NCI-H146 treated with DMSO at 0.1 percent for 48 hours (cell line): ENCODE results near the gene AMFR.

Source experiments
- DNase-seq: peaks from one replicate; lab custom pipeline; 2025; ENCODE audit not compliant: unreplicated experiment; lab: John Stamatoyannopoulos, UW

The AMFR gene

DNA sequence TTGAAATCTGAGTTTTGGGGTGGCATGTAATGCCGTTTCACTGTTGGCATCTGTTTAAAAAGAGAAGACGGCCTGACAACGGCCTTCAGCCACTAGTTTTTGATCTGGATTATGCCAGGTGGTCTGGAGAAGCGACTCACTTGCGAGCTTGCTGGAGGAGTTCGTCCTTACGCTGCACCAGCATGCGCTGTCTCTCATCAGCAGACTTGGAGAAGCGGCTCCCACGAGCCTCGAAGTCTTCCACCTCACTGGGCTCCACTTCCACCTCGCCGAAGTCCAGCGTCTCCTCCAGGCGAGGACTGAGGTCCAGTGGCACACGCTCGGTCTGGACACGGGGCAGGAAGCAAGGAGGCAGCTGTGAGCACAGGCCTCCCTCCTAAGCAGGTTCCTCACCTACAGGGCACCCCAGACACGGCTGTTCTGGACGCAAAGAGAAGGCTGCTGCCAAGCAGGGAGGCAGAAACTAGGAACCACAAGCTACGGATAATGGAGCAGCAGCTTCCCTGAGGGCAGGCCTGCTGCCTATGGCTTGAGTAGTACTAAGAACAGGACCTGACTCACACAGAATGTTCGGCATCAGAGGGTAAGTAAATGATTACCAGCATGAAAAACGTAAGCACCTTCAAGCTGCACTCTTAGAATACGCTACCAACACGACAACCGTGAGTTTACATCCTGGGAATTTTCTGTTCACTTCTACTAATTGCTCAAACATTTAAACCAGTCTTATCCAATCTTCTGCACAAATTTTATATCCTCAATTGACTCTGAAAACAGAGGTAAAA is 61.4 kb downstream of the AMFR start:
- no peak for DNase-seq

DNA sequence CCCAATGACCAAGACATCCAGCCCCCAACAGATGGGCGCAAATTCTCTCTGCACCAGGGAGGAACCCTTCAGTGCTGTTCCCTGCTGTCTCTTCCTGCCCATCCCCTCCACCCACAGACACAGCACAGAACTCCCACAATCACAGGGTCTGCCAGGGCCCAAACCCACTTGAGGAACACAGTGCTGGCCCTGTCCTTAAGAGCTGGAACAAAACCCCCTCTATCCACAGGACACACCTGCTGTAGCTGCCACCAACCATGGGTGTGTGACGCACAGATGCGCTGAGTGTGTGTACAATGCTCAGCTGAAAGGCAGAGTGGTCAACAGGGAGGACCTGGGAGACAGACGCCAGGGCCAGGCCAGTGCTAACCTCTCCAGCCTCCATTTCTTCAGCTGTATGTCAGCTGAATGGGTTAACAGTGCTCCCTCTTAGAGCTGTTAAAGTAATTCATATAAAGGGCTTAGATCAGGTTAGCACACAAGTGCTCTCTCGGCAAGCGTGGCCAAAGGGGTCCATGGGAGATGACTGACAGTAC is 62.1 kb downstream of the AMFR start:
- DNase-seq, result no peak

DNA sequence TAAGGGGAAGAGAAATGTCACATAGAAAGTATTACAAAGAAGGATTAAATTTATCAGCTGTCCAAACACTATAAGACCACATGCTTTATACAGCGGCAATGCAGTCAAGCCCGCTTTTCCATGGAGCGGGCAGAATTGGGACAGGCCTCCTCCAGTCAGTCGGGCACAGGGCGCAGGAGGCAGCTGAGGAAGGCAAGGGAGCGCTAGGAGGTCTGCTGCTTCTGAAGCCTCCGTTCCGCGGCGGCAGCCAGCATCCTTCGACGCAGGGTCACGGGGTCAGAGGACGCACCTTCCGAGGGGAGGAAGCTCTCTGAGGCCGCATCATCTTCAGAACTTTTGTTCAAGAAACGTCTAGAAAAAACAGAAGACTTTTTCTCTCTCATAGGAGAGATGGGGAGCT is 62.6 kb downstream of the AMFR start:
- no peak for DNase-seq

DNA sequence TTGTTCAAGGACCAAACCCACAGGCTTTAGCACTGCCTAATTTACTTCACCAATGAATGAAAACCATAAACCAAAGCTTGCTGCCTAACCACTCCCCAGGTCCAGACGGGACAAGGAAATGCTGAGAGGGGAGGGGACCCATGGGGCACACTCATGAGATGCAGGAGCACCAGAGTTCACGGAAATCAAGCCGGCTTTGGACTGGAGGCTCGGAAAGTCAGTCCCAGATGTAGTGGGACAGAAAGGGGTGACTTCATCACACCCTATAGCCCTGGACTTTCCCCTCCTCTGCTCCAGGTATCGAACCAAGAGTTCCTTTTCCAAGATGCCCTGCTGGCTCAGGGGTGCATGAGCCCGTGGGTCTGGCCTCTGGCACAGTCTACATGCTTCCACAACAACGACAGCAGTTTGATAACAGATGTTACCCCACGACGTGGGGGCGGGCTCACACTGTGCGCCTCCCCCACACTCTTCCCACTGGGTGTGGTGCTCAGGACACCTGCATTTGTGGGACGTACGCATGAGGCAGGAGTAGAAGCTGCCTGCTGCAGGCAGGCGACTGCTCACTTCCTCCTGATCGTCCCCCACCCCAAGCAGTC is 63.2 kb downstream of the AMFR start:
- no peak for DNase-seq

DNA sequence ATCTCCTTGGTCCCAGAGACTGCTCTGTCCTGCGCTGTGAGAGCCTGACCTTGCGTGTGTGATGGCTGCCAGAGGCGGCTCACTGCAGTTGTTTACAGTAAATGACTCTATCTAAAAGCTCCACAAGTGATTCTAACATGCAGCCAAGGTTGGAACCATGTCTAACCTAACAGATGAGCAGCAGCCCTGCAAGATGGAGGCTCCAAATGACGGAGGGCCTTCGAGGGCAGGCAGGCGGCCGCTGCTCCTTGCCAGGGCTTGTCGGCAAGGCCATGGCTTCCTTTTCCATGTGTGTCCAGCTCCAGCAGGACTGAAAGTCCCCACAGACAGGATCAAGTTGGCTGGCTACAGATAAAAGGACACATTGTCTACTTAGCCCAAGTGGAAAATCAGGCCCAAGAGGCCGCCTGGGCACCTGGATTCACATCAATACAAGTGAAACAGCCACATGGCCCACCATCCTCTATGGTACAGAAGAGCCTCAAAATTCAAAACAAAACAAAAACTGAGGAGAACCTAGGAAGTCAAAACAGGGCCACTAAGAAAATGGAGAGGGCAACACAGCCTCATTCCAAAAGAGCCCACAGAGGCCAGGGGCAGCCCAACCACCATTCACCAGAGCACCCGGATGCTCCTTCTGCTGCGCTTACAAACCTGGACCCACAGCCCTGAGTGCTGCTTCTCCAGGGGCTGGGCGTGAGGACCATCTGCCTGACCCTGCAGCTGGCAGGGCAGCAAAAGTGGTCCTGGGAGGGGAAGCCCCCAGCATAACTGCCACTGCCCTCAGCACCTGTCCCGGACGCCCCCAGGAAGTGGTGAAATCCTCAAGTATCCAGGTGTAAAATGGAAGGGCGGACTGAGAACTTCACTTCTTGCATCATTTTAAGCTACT is 65.0 kb downstream of the AMFR start:
- DNase-seq, result no peak

DNA sequence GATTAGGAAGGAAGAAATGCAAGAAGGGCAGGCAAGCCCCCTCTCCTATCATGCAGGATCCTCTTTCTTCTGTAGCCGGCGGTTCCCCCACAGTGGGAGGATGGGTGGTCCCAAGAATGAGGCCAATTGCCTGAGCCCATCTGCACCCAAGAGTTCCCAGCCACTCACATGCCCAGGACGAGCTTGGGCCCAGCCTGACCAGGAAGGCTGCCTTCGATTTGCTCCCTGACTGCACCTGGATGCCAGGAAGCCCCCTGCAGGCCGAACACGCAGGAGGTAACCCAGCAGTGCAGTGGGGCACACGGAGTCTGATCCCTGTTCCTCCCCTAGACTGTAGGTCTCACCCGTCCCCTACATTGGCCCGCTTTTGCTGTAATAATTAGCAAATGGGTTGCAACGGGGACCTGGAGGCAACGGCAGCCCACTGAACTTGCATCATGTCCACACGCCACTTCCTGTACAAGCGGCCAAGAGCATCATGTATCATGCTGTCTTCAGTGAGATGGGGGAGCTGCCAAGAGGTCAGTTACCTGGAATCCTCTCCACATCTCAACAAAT is 67.5 kb downstream of the AMFR start:
- DNase-seq, result no peak

DNA sequence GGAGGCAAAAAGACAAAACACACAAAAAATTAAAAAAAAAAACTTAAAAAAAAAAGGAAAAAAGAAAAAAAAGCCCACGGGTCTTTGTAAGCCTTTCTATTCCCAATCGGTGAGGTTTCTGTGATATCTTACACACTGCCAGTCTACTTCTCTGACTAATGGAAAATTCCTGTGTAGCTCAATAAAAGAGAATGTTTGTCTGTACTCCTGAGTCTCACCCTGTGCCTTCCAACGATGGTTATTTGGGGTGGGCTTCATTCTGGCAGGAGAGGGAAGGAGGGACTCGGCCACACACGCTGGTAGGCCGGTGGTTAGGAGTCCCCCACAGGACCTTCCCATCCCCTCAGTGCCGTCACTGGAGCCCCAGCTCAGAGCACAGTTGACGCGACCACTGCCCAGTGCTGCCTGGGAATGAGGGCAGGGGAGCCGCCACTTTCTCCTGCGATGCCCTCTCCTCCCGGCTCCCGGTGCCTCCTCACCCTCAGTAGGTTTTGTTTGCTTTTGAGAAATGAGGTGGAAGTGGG is 68.0 kb downstream of the AMFR start:
- DNase-seq, result no peak

DNA sequence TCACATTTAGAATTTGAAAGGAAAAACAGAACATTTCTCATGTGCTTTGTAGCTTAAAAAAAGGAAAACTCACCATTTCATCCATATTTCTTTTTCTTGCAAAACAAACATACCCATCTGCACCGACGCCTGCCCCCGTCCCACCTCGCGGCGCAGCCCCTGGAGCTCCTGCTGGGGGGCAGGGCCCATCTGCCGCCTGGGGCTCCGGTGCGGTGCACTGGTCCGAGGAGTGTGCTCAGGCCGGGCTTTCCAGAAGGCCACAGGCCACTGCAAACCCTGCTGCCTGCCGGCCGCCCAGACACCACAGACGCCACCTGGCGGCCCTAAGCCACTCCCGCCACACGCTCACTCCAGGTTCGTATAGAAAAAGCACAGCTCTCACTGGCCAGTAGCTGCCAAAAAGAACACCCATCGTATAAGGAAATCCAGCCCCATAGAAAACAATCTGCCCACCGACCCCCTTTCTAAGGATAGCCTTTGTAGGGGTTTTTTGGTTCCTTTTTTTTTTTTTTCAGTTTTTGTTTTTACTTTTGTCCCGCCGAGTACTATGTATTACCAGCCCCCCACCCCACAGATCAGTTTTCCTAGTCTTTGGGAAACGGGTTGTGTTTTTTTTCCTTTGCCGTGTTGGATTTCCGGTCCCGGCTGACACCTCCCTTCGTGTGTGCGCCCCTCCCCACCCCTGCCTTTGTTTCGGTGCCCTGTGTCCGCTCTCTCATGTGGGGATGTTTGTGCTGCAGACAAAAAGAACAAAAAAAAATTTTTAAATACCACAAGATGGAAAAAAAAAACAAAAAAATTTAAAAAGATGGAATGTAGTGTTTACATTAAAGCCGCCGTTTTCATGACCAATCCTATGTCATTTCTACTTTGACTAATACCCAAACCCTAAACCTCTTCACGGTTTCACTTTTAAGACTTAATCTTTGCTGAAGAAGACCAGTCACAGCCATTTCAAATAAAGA is 68.8 kb downstream of the AMFR start:
- DNase-seq, result no peak

DNA sequence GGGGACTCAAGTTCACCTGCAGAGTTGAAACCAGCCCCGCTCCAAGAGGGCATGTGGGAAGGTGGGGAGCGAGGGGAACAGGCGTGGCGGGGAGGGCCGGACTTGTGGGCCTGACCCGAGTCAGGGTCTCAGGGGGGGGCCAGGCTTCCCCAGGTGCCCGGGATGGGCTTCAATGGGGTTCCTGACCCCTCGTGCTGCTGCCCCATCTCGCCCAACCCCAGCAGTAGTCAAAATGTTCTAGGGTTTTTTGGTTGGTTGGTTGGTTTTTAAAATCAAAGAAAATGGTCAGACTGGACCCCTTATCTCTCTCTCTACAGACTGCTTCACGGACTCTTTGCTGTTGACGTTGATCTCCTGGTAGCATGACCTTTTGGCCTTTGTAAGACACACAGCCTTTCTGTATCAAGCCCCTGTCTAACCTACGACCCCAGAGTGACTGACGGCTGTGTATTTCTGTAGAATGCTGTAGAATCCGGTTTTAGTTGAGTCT is 69.5 kb downstream of the AMFR start:
- no peak for DNase-seq

DNA sequence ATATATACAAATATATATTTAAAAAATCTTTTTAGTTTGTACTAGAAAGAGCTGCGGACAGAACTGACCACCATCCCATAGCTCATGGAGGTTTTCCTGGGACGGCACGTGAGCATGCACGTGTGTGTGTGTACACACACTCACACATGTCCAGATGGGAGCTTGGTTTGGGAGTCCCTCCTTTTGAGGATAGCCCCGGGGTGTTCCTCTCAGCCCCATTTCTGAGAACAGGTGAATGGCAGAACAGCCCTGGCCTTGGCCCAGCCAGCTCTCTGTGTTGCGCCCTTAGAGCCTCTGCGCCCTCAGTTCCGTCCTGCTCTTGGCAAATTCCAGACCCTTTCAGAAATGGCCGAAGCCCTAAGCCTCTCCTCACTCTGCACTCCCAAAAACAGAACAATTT is 70.1 kb downstream of the AMFR start:
- DNase-seq, result no peak

DNA sequence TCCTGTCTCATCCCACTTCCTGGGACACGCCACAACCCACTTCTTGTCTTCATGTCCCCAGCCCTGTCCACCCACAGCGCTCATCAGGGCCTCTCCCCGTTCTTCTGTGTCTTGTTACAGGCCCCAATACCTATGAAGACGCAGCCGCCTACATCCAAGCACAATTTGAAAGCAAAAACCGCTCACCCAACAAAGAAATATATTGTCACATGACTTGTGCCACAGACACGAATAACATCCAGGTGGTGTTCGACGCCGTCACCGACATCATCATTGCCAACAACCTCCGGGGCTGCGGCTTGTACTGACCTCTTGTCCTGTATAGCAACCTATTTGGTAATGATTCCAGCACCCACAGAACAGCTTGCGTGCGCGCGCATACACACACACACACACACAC is 70.6 kb downstream of the AMFR start:
- DNase-seq, result no peak

DNA sequence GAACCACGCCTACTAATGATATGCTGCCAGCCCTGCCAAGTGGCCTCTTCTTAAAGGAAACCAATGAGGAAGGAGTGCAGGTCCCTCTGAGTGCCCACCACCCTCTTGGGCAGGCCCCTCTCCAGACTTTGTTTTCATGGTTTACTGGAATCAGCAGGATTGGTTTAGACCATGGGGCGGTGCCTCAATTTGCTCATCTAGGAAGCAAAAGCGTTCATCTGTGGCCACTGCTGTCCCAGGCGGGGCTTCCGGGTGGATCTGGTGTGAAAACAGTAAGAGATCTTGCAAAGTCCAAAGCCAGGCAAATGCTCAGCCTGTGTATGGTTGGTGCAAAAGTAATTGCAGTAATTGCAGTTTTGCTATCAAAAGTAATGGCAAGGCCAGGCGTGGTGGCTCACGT is 71.3 kb downstream of the AMFR start:
- DNase-seq, result no peak

DNA sequence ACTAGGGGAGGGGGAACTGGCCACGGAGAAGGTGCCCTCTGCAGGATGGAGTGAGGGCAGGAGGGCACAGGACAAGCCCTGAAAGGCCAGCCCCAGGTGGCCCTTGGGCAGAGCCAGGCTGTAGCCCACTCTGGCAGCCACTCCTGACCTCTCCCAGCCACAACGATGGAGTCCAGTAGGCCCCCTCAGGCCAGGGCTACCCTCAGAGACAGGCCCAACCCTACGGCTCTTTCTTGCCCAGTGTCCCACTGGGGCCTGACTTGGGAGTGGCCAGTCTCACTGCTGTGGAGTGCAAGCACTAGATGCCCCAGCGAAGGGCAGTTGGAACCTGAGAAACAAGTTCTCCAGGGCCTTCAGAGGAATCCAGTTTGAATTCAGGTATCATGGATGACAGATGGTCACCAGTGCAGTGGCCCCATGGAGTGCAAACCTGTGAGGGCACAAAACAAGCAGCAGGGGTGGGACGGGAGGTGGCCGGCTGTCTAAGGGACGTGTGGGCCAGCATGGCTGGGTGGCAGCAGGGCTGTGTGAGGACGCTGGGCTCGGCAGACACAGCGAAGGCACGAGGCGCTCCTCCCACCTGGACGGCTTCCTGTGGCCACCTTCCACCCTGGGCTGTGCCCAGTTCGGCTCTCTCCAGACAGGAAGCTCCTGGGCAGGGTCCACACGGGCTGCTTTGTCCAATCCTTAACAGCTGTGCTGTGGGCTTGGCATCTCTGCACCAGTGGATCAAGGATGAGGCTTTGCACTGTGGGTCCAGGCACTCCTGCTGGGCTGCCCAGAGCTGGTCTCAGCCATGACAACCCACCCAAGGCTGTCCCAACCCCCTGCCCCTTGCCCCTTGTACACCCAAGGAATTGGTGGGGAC is 72.1 kb downstream of the AMFR start:
- no peak for DNase-seq

DNA sequence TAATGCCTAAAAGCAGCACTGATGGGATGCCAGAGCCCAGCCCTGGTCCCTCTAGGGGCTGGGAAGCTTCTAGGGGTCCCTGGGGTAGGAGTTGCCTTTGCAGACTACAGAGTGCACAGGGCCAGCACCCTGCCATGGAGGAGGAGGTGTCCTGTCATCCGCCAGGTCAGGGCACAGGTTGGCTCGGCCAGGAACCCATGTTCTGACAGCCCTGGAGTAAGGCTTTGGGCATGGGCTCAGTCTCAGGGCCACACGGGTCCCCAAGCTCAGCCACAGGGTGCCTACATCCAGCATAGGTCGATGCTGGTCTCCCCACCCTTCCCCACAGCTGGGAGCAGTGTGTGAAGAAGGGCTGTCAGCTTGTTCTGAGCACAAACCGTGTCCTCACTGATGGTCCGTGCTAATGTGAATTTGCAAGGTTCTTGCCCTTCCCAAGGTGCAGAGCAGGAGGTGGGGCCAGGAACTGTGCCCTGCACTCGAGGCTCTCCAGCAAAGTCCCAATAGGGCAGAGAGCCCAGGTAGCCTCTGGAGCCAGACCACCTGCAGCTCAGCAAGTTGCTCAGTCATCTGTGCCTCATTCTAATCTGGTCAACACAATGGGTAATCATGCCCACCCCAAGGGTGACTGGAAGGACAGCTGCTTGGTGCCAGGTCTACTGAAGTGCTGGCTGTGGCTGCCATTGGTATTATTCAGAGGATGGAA is 72.8 kb downstream of the AMFR start:
- DNase-seq, result no peak

DNA sequence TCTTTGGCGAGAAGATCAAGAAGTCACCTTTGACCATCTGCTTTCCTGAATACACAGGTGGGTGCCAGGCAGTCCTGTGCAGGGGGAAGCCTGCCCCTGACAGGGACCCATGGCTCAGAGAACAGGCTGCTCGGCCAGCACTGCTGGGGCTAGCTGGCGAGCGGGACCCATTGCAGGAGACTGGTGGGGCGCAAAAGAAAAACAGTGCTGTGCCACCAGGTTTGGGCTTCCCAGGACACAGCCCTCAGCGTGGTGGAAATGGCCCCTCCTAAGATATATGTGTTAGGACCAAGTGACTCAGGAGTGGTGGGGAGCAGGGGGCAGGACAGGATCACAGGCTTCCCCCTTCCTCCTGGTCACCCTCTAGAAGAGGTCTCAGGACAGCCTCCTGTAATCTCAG is 73.9 kb downstream of the AMFR start:
- no peak for DNase-seq

DNA sequence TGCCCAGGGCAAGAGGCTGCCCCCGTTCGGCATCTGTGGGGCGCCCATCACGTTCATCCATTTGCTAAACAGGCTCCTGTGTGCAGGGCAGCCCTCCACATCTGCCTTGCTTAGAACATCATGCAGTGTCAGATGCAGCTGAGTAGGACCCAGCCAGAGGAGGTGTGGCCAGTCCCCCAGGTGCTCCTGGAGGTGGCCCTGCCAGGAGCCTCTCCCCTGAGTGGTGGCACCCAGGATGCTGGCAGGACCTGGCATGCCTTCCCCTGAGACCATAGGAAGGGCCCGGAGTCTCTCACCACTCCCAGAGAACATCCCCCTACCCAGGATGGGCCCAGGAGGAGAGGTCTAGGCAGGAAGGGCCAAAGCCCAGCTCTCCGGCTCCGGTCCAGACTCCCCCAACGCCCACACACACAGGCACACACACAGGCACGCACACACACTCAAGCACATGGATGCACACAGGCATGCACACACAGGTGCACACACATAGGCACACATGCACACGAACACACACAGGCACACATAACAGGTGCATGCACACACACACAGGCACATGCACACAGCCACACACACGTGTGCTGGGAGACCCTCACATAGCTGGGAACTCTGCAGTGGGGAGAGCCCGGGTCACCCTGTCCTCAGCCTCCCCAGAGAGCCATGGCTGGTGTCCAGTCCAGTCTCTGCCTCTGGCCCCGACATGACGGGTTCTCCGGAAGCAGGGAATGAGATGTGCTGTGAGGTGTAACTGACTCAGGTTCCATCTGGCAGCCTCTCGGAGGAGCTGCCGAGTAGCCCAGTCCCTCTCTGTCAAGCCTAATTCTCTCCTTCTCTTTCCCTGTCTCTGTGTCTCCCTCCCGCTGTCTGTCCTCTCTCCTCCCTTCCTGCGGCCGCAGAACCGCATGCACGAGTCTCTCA is 74.6 kb downstream of the AMFR start:
- DNase-seq, result no peak

DNA sequence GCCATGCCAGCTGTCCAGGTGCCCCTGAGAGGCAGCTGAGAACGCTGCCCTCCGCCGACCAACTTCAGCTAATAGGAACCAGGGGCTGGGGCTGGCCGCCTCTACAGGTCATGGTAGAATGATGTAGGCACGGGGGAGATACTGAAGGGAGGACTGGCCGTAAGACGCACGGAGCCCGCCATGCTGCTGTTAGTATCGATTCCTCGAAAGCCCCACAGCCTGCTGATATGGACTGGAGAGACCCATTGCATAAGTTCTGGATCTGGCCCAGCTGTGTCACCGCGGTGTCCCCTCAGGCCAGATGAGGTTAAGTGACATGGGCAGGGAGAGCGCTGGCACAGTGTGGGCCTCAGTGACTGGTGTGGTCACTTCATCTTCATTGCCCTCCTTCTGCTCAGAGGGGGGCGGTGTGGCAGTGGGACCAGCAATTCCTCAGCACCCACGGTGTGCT is 75.6 kb downstream of the AMFR start:
- no peak for DNase-seq
